Spleen (tissue), 7 donors: ENCODE results near the gene WDFY1.

Source experiments
- CTCF ChIP-seq, 11 experiments: fragments of 200-600 bp in 7 of 11; fragments of 450-650 bp in 4 of 11; sonication (generic) in 4 of 11; IDR thresholded peaks in 8 of 11; conservative IDR thresholded peaks in 3 of 11; 1 replicate in 7 of 11; 2 replicates in 4 of 11; pipeline versions ENCODE4 v1.4.0 to v1.8.0; 2016 to 2021; ENCODE audit warnings: antibody characterized with exemption in 11 of 11, inconsistent platforms in 4 of 11, mild to moderate bottlenecking in 1 of 11
- POLR2A ChIP-seq, 3 donors: fragments of 450-650 bp; IDR thresholded peaks; one replicate each; pipeline ENCODE4 v1.5.1; 2017; ENCODE audit warnings: antibody characterized with exemption in 3 of 3, mild to moderate bottlenecking in 1 of 3
- donor health status: DM: no; HTN: no; CAD: no; lungs with moderate emphysema.
- donor health status: DM: no; HTN: no; CAD: no.
- donor health status: DM: no; HTN: no; CAD: no.

- TF ChIP-seq CTCF (IDR thresholded peaks at IDR 0.05 in 8 of 11, conservative IDR thresholded peaks at IDR 0.05 in 3 of 11) (no peak), POLR2A (IDR thresholded peaks at IDR 0.05) (no peak)
These were observed 103.5 kb downstream of the WDFY1 start for GRCh38 chr2:223841436-223842190.
